ENCODE measurements around the gene PCDHGB7. TPM values are rescaled to one million over a fixed set of nuclear protein-coding genes. Genes with fewer than 3 reads are reported as not detected.

PCDHGB7 gene
- polyA plus RNA-seq, 1 donor (not counting 4 experiments of a cell fraction or from before 2014, with no cell fraction given), result 0.69 TPM

DNA sequence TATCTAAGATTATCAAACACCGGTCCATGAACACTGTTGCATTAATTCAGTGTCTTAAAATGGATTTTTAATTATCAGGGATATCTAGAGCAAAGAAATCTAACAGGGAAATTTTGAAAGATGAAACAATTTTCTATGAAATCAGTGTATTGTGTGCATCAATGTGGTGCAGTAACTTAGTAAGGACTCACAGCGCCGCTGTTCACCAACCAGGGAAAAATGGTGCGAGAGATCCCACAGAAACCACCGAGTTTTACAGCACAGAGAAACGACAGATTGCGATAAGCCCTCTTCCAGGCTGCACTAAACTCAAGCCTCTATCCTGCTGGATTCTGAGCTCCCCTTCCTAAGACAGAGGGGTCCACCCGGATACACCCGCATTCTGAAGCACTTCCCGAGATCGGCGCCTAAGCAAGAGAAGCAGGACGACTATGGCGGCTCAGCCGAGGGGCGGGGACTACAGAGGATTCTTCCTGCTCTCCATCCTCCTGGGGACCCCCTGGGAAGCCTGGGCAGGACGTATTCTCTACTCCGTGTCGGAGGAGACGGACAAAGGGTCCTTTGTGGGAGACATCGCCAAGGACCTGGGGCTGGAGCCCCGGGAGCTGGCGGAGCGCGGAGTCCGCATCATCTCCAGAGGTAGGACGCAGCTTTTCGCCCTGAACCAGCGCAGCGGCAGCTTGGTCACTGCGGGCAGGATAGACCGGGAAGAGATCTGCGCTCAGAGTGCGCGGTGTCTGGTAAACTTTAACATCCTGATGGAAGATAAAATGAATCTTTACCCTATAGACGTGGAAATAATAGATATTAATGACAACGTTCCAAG lies 34.8 kb upstream of the PCDHGB7 start, which contains the start of gene PCDHGA7:
Gene PCDHGA7 (plus strand): TSS at position 274 of the 826 bp plus-strand sequence. CDS start 158 bp downstream, at position 432.
- peak within 1 kb of the TSS; percentile 77 for H2AFZ ChIP-seq (ENCODE audit: control insufficient read depth, low read length)
- no peak for DNase-seq (ENCODE audit: low read depth, low spot score)
- H3K36me3 ChIP-seq (ENCODE audit: control insufficient read depth in 2 of 2, extremely low read depth in 1 of 2, insufficient read depth in 2 of 2, low read length in 2 of 2), result no peaks in the 10 kb centered on the region
- no peak for FAIRE-seq
- no peaks in the 10 kb centered on the region for H3K79me2 ChIP-seq (ENCODE audit: control insufficient read depth, insufficient read depth, low read length)
- H3K4me2 ChIP-seq (ENCODE audit: control insufficient read depth, extremely low read depth, insufficient read depth, low read depth, low read length), result peak within 1 kb of the TSS; percentile 34
- H3K4me3 ChIP-seq (ENCODE audit: control insufficient read depth in 2 of 3, extremely low read depth in 1 of 3, insufficient read depth in 2 of 3, low read depth in 1 of 3, low read length in 3 of 3), result peak within 1 kb of the TSS; percentile 39 to 59 (median 45)
- H3K9ac ChIP-seq (ENCODE audit: control insufficient read depth, extremely low read depth, insufficient read depth, low read length), result no peak within 1 kb of the TSS
- H3K27ac ChIP-seq (ENCODE audit: control insufficient read depth, insufficient read depth, low read length), result no peak within 1 kb of the TSS
- H3K9me3 ChIP-seq (ENCODE audit: control insufficient read depth, low read depth, low read length), result peaks cover 2% of the 10 kb centered on the region
- peaks cover 5% of the 10 kb centered on the region for H3K27me3 ChIP-seq (ENCODE audit: control insufficient read depth, extremely low read depth, insufficient read depth, low read length)
- dilution Hi-C loops (cut with MboI; ENCODE audit: extremely low pct_ligation_motif_present, low sequenced_read_pairs), result no loop called here
- no peaks in the 10 kb centered on the region for H4K20me1 ChIP-seq (ENCODE audit: control insufficient read depth, extremely low read depth, insufficient read depth, low read length)
- H3K4me1 ChIP-seq (ENCODE audit: control insufficient read depth, extremely low read depth, insufficient read depth, low read length), result no peaks in the 10 kb centered on the region
- no peaks in the 10 kb centered on the region for H3K9me1 ChIP-seq (ENCODE audit: control insufficient read depth, extremely low read depth, insufficient read depth, low read length)
- TF ChIP-seq, protein P1, sequence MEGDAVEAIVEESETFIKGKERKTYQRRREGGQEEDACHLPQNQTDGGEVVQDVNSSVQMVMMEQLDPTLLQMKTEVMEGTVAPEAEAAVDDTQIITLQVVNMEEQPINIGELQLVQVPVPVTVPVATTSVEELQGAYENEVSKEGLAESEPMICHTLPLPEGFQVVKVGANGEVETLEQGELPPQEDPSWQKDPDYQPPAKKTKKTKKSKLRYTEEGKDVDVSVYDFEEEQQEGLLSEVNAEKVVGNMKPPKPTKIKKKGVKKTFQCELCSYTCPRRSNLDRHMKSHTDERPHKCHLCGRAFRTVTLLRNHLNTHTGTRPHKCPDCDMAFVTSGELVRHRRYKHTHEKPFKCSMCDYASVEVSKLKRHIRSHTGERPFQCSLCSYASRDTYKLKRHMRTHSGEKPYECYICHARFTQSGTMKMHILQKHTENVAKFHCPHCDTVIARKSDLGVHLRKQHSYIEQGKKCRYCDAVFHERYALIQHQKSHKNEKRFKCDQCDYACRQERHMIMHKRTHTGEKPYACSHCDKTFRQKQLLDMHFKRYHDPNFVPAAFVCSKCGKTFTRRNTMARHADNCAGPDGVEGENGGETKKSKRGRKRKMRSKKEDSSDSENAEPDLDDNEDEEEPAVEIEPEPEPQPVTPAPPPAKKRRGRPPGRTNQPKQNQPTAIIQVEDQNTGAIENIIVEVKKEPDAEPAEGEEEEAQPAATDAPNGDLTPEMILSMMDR (optimal IDR thresholded peaks at IDR 0.05 in 1 of 3, IDR thresholded peaks at IDR 0.05 in 1 of 3, conservative IDR thresholded peaks at IDR 0.05 in 1 of 3; ENCODE audit: extremely low read depth in 1 of 3, insufficient read depth in 2 of 3, low read length in 3 of 3), result peak; percentile 27 to 42 (median 39)
- TF ChIP-seq EZH2 (IDR thresholded peaks at IDR 0.05; ENCODE audit: low read length), result no peak

DNA sequence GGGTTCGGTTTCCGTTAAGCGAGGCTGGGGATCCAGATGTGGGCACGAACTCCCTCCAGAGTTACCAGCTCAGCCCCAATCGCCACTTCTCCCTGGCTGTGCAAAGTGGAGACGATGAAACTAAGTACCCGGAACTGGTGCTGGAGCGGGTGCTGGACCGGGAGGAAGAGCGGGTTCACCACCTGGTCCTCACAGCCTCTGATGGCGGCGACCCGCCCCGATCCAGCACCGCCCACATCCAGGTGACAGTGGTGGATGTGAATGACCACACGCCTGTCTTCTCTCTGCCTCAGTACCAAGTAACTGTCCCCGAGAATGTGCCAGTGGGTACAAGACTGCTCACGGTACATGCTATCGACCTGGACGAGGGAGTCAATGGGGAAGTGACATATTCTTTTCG lies 34.1 kb upstream of the PCDHGB7 start:
- no peak overlapping the region for H2AFZ ChIP-seq (ENCODE audit: control insufficient read depth, low read length)
- TF ChIP-seq EZH2 (IDR thresholded peaks at IDR 0.05; ENCODE audit: low read length), result no peak
- TF ChIP-seq, protein P1 (optimal IDR thresholded peaks at IDR 0.05 in 1 of 3, IDR thresholded peaks at IDR 0.05 in 1 of 3, conservative IDR thresholded peaks at IDR 0.05 in 1 of 3; ENCODE audit: extremely low read depth in 1 of 3, insufficient read depth in 2 of 3, low read length in 3 of 3), result no peak
- peak overlapping the region; percentile 34 for H3K4me2 ChIP-seq (ENCODE audit: control insufficient read depth, extremely low read depth, insufficient read depth, low read depth, low read length)
- H3K79me2 ChIP-seq (ENCODE audit: control insufficient read depth, insufficient read depth, low read length), result no peaks in the 10 kb centered on the region
- no peak for DNase-seq (ENCODE audit: low read depth, low spot score)
- no peaks in the 10 kb centered on the region for H3K36me3 ChIP-seq (ENCODE audit: control insufficient read depth in 2 of 2, extremely low read depth in 1 of 2, insufficient read depth in 2 of 2, low read length in 2 of 2)
- H3K9ac ChIP-seq (ENCODE audit: control insufficient read depth, extremely low read depth, insufficient read depth, low read length), result no peak overlapping the region
- peaks cover 2% of the 10 kb centered on the region for H3K9me3 ChIP-seq (ENCODE audit: control insufficient read depth, low read depth, low read length)
- no peak for FAIRE-seq
- peak overlapping the region in 1 of 3 experiments; percentile 45 for H3K4me3 ChIP-seq (ENCODE audit: control insufficient read depth in 2 of 3, extremely low read depth in 1 of 3, insufficient read depth in 2 of 3, low read depth in 1 of 3, low read length in 3 of 3)
- H4K20me1 ChIP-seq (ENCODE audit: control insufficient read depth, extremely low read depth, insufficient read depth, low read length), result no peaks in the 10 kb centered on the region
- peaks cover 5% of the 10 kb centered on the region for H3K27me3 ChIP-seq (ENCODE audit: control insufficient read depth, extremely low read depth, insufficient read depth, low read length)
- no peak overlapping the region for H3K27ac ChIP-seq (ENCODE audit: control insufficient read depth, insufficient read depth, low read length)
- no peaks in the 10 kb centered on the region for H3K4me1 ChIP-seq (ENCODE audit: control insufficient read depth, extremely low read depth, insufficient read depth, low read length)
- H3K9me1 ChIP-seq (ENCODE audit: control insufficient read depth, extremely low read depth, insufficient read depth, low read length), result no peaks in the 10 kb centered on the region
- dilution Hi-C loops (cut with MboI; ENCODE audit: extremely low pct_ligation_motif_present, low sequenced_read_pairs), result no loop called here
